Measurements from ENCODE around the gene MEF2D.

- no peak for TF ChIP-seq CTCF (IDR thresholded peaks at IDR 0.05)
- TF ChIP-seq POLR2A (IDR thresholded peaks at IDR 0.05): no peak
These were observed 22.9 kb downstream of the MEF2D start for GRCh38 chr1:156477526-156478249.

Measured in testis (tissue), 2 donors.